GM19328 (cell line): Measurements from ENCODE around the gene RUFY3.
"Not testable (repeated sequence)": the region's sequence is repeated elsewhere in the genome, so short reads cannot be mapped to it uniquely, and the experiment has no call there.

Experiments used
- ATAC-seq: cut with Tn5 transposase; IDR thresholded peaks from one replicate; pipeline ENCODE4 v1.9.1; 2021; ENCODE audit warnings: mild to moderate bottlenecking, moderate library complexity; ENCODE audit not compliant: unreplicated experiment

The RUFY3 gene

GRCh38 chr4:70838666-70839588, 117.2 kb downstream of the RUFY3 start:
- ATAC-seq = peak; percentile 58

- peak; percentile 71 for ATAC-seq
Observed at GRCh38 chr4:70839589-70840093, 117.9 kb downstream of the RUFY3 start, which contains the start of gene GRSF1. GRSF1 (minus strand) TSS chr4:70839890; CDS start chr4:70839827, 63 bp downstream.

GRCh38 chr4:70840137-70840536, 118.4 kb downstream of the RUFY3 start:
- not testable (repeated sequence) for ATAC-seq

- ATAC-seq = not testable (repeated sequence)
Observed at GRCh38 chr4:70840631-70841030, 118.9 kb downstream of the RUFY3 start.

DNA sequence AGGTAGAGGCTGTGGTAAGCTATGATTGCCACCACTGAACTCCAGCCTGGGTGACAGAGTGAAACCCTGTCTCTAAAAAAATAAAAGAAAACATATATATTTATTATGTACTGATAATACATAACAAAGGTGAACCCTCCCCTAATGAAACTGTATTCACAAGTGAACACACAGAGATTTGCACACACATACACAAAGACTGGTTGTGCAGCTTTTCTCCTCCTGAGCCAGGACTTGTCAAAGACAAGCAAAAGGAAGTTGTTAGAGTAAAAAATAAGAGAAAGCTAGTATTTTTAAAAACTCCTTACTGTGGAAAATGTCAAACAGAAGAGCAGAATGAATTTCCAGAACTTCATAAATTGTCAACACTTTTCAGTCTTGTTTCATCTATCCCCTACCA, 119.4 kb downstream of the RUFY3 start:
- ATAC-seq = no peak

- no peak for ATAC-seq
Observed at GRCh38 chr4:70841951-70842350, 120.2 kb downstream of the RUFY3 start.

DNA sequence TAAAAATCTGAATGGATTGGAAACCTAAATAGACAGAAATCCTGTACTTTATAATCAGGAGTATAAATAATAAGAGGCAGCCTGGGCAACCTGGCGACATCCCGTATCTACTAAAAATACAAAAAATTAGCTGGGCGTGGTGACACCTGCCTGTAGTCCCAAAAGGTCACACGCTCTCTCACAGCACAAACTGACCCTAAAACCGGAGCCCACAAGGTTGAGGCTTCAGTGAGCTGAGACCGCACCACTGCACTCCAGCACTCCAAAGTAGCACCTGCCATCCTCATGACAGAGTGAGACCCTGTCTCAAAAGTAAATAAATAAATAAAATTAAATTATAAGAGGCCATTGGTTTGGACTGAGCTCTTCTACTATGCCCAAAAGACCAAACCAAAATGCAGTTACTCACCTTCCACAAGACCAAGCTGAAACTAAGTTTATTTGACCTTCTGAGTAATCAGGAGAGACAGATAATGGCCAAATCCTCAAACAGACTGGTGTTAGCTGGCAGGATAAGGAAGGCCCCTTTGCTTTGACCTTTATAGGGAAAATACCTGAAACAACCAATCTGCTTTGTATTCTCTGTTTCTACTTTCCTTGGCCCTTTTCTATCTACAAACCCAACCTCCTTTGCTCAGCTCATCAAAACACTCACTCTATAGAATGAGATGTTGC, 121.1 kb downstream of the RUFY3 start:
- ATAC-seq = no peak

GRCh38 chr4:70844180-70844579, 122.4 kb downstream of the RUFY3 start:
- no peak for ATAC-seq

GRCh38 chr4:70849291-70849690, 127.5 kb downstream of the RUFY3 start:
- no peak for ATAC-seq

DNA sequence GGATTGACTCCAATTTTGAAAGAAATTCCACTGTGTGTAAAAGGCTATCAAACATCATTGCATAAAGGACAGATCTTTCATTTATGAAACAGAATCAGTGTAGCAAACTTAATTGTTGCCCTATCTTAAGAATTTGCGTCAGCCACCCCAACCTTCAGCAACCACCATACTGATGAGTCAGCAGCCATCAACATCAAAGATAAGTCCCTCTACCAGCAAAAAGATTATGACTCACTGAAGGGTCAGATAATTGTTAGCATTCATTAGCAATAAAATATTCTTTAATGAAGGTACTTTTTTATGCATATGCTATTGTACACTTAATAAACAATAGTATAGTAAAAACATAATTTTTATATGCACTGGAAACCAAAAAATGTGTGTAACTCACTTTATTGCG, 133.7 kb downstream of the RUFY3 start:
- no peak for ATAC-seq
